GM21717 (cell line): ENCODE results near the gene CNTN1.

Experiments used
- ATAC-seq: cut with Tn5 transposase; IDR thresholded peaks from one replicate; pipeline ENCODE4 v1.9.1; 2021; ENCODE audit warnings: mild to moderate bottlenecking, moderate library complexity; ENCODE audit not compliant: unreplicated experiment

CNTN1 gene

DNA sequence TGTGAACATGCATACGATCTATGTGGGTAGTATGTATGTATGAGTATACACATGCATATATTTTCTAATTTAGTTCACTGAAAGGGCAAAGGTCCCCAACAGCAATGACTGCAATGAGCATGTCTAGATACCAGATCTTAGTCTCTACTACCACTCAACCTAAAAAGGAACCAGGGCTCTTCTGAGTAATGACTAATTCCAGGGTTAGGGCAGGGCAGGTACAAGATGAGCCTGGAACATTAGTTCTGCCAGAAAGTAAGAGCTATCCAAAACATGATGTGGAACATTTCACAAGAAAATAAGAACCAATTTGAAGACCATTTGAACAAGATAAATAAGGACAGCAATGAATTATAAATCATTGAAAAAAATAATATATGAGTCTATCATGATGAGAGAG is 404.6 kb downstream of the CNTN1 start:
- ATAC-seq: no peak

DNA sequence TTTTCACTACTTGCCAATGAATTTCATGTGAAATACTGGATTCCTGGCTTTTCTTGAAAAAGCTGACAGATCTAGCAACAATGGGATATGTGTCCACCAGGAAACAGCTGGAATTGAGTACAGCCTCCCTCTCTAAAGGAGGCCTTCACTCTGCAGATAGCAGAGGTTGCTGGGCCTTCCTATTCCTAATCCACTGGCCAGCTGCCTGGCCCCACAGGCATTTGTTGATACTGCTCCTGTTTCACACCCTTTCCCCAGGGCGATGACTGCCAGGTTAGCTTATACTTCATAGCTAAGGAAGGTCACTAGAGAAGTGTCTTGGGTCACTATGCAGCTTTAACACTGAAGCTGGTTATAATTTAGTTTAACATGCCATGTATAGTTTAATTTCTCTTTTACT is 408.3 kb downstream of the CNTN1 start:
- ATAC-seq: no peak

DNA sequence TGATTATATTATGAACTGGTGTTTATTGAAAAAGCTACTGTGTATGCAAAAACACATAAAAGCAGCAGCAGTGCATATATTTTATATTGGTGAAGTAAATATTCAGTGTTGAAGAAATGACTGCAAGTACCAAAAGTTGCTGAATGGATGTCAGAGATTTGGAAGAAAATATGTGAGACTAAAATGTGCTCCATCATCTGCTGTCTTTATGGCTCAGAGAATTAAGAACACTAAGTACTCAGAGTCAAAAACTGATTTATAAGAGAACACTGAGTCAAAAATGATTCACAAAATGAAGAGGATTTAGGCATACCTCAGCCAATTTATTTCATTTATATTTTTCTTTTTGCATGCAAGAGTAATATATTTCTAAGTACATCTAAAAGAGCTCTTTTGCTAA is 409.6 kb downstream of the CNTN1 start:
- ATAC-seq: no peak

DNA sequence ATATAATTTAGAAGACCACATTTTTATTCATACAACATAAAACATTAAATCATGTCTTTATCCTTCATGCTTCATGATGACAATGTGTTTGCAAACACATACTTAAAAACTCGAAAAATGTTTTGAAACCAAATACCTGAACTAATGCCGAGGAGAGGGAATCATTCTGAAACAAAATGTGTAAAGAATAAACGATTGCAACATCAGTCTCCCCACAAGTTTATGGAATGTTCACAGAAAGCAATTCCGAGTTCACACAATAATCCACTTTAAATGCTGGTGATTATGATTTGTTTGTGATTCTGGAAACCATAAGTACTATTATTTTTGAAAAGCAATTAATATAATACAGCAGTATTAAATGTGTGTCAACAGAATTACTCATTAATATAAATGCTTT is 411.4 kb downstream of the CNTN1 start:
- ATAC-seq: no peak

DNA sequence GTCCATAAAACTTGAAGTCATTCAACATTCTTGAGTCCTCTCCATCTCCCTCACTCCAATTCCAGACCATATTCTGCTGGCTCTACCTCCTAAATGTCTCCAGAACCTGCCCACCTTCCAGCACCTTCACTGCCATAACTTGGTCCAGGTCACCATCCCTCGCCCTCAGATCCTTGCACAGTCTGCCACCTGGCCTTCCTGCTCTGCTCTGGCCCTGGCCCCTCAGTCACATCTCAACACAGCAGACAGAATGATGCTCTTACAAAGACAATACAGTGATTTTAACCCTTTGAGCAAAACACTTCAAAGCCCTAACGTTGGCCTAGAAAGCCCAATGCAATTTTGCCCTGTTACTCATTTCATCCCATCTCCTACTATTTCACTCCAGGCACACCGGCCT is 414.1 kb downstream of the CNTN1 start:
- ATAC-seq: no peak

DNA sequence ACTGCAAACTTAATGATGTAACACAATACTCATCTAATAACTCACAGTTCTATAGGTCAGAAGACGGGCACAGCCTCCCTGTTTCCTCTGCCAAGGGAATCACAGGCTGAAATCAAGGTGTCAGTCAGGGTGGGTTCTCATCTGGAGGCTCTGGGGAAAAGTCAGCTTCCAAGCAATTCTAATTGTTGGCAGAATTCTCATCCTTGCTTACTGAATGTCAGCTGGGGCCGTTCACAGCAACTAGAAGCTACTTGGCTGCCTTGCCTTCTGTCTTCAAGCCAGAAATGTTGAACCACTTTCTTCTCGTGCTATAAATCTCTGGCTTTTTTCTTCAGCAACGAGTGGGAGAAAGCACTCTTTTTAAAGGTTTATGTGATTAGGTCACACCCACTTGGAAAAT is 415.8 kb downstream of the CNTN1 start:
- ATAC-seq: no peak

DNA sequence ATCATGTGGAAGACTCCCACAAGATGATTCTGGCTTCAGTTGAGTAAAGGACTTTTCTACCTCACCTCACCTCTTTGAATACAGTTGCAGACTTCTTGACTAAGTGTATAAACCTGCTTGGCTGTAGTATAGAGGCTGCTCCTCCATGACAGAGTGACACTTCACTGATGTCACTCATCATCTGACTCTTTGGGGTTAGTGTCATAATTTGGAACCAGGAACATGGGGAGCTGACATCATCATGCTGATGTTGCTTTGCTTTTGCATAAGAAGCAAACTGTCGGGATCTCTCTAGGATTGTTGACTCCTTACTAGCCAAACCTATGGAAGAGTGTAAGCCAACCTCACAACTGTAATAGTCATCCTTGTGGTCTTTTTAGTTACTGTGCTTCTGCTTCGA is 420.7 kb downstream of the CNTN1 start:
- no peak for ATAC-seq

DNA sequence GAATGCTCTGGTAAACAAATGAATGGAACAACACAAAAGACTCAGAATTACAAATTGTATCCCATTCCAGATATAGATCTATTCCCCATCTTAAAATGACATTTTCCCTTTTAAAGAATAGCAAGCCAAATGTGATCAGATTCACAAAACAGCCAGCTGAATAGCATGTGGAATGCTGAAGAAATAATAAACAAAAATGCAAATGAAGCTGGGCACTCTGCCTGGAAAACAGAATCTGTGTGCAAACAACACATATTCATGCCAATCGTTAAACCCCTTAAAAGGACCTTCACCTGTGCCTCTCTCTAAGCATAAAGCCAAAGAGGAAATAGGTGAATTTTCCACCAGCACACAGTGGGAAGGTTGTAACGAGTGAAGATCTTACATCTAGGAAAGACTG is 428.0 kb downstream of the CNTN1 start:
- no peak for ATAC-seq

DNA sequence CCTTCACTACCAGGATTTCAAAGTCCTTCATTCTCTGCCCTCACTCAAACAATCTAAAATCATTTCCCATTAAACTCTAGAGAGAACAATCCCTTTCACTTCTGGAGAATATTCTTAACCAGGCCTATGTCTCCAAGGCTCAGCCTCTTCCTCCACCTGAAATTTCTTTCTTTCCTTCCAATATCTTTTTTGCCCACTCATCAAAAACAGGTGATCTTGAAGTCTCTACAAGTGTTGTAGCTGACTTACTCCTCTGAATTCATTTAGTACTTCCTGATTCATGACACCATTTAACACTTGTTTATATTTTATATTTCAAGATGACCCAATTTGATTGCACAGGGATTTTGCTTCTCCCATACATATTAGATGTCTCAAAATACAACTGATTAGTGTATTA is 429.1 kb downstream of the CNTN1 start:
- no peak for ATAC-seq
